Measurements from ENCODE around the gene WNK3.

The WNK3 gene

DNA sequence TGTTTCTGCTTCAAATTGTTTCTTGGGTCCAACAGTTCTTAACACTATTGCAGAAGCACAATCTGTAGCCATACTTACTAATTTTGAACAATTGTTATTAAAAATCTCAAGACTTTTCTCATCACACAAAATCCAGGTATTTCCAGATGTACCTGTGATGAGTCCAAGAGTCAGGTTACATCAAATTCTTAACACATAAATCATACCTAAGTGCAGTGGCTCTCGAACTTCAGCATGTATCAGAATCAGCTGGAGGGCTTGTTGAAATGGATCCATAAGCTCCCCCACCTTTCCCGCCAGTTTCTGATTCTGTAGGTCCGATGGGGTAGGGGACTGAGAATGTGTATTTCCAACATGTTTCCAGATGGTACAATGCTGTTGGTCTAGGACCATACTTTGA, 185.4 kb downstream of the WNK3 start:
- H3K27me3 ChIP-seq (replicated peaks) = no peaks in the 10 kb centered on the region
- no peak overlapping the region for H3K4me3 ChIP-seq (ENCODE audit: low read depth, low read length)
- no peaks in the 10 kb centered on the region for H3K36me3 ChIP-seq (replicated peaks)
- no peak for DNase-seq
- no peak overlapping the region for H3K27ac ChIP-seq
- TF ChIP-seq, protein P1, sequence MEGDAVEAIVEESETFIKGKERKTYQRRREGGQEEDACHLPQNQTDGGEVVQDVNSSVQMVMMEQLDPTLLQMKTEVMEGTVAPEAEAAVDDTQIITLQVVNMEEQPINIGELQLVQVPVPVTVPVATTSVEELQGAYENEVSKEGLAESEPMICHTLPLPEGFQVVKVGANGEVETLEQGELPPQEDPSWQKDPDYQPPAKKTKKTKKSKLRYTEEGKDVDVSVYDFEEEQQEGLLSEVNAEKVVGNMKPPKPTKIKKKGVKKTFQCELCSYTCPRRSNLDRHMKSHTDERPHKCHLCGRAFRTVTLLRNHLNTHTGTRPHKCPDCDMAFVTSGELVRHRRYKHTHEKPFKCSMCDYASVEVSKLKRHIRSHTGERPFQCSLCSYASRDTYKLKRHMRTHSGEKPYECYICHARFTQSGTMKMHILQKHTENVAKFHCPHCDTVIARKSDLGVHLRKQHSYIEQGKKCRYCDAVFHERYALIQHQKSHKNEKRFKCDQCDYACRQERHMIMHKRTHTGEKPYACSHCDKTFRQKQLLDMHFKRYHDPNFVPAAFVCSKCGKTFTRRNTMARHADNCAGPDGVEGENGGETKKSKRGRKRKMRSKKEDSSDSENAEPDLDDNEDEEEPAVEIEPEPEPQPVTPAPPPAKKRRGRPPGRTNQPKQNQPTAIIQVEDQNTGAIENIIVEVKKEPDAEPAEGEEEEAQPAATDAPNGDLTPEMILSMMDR (IDR thresholded peaks at IDR 0.05; ENCODE audit: low read depth, low read length, missing control alignments) = no peak
- in situ Hi-C loops (cut with HindIII; ENCODE audit: low pct_ligation_motif_present, low sequenced_read_pairs) = no loop called here

DNA sequence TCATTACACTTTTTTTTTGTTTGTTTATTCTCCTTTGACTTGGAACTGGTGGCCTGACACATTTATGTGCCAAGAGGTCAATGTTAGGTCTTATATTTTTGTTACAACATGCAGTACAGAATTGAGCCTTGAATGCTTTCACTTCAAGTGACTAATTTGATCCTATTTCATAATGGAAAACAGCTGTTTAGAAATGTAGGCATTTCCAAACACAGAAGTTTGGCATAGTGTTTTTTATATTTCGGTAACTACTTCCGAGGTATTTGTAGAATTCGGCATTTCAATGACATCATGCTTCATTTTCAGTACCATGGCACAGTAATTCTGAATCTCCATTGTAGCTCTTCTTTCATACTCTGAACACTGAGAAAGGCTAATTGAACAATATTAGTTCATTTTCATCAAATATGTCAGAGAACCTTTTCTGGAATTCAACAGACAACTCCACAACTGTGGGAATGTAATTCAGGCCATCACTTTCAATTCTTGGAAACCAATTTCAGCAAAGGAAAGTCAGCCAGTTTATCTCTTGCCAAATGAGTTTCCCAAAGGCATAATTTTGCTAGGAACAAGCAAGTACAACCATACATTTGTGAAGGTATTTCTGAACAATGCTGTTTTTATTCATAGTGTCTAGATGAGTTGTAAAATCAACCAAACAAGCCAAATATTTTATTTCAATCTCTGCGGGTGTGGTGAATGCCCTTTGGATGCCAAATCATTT, 186.2 kb downstream of the WNK3 start:
- no peak overlapping the region for H3K27ac ChIP-seq
- no peaks in the 10 kb centered on the region for H3K36me3 ChIP-seq (replicated peaks)
- TF ChIP-seq, protein P1 (IDR thresholded peaks at IDR 0.05; ENCODE audit: low read depth, low read length, missing control alignments) = no peak
- no peak for DNase-seq
- H3K27me3 ChIP-seq (replicated peaks) = no peaks in the 10 kb centered on the region
- in situ Hi-C loops (cut with HindIII; ENCODE audit: low pct_ligation_motif_present, low sequenced_read_pairs) = no loop called here
- no peak overlapping the region for H3K4me3 ChIP-seq (ENCODE audit: low read depth, low read length)

DNA sequence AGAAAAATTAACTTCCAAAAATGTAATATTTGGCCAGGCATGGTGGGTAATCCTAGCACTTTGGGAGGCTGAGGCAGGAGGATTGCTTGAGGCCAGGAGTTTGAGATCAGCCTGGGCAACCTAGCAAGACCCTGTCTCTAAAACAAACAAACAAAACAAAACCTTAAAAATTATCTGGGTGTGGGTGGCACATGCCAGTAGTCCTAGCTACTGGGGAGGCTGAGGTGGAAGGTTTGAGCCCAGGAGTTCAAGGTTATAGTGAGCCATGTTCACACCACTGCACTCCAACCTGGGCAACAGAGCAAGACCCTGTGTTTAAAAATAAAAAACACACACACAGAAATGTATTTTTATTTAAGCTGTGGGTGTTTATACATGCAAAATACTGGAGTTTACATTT, 186.8 kb downstream of the WNK3 start:
- Histone ChIP-seq H3K27ac (no peak overlapping the region), H3K36me3 (replicated peaks) (no peaks in the 10 kb centered on the region), H3K4me3 (ENCODE audit: low read depth, low read length) (no peak overlapping the region), H3K27me3 (replicated peaks) (no peaks in the 10 kb centered on the region)
- TF ChIP-seq, protein P1 (IDR thresholded peaks at IDR 0.05; ENCODE audit: low read depth, low read length, missing control alignments) = no peak
- in situ Hi-C loops (cut with HindIII; ENCODE audit: low pct_ligation_motif_present, low sequenced_read_pairs) = no loop called here
- DNase-seq = no peak

DNA sequence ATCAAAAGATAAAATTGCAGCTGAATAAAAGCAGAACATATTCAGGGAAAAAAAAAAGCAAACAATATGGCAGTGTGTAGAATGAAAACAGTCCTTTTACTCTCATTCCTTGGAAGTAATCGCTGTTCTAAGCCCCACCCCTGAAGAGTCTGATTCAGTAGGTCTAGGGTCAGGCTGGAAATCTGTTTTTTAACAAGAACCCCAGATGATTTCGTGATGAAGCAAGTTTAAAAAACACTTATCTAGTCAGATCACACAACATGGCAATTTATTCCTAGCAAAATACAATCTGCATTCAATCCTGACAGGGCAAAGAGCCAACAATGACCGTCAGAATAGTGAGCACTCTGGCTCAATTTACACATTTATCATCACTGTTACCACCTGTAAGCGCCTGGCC, 190.9 kb downstream of the WNK3 start:
- no peaks in the 10 kb centered on the region for H3K36me3 ChIP-seq (replicated peaks)
- in situ Hi-C loops (cut with HindIII; ENCODE audit: low pct_ligation_motif_present, low sequenced_read_pairs) = no loop called here
- H3K27me3 ChIP-seq (replicated peaks) = no peaks in the 10 kb centered on the region
- H3K4me3 ChIP-seq (ENCODE audit: low read depth, low read length) = no peak overlapping the region
- TF ChIP-seq, protein P1 (IDR thresholded peaks at IDR 0.05; ENCODE audit: low read depth, low read length, missing control alignments) = no peak
- DNase-seq = no peak
- H3K27ac ChIP-seq = no peak overlapping the region

DNA sequence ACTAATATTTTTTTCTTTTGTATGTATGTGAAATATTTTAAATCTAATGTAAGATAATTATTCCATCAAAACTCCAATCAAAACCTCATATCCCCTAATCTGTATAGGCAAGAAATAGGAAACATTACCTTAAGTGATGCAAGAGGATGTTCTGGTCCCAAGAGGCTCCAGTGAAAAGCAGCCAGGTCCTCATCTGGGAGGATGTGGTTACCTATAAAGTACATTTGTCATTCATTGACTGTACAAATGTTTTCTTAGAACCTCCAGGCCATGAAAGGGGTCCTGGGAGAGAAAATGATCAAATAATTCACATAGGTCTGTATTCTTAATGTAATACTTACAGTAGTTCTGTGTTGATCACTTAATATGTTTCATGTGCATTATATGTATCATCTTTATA, 200.3 kb downstream of the WNK3 start:
- TF ChIP-seq, protein P1 (IDR thresholded peaks at IDR 0.05; ENCODE audit: low read depth, low read length, missing control alignments) = no peak
- DNase-seq = no peak
- Histone ChIP-seq H3K27me3 (replicated peaks) (no peaks in the 10 kb centered on the region), H3K27ac (no peak overlapping the region), H3K4me3 (ENCODE audit: low read depth, low read length) (no peak overlapping the region), H3K36me3 (replicated peaks) (no peaks in the 10 kb centered on the region)
- in situ Hi-C loops (cut with HindIII; ENCODE audit: low pct_ligation_motif_present, low sequenced_read_pairs) = no loop called here
